NCI-H2081 (cell line): ENCODE results near the gene WSCD2.

Experiments used
- DNase-seq, 2 experiments: peaks; one replicate each; lab custom pipeline; 2025; lab: John Stamatoyannopoulos, UW

WSCD2 gene

GRCh38 chr12:108128221-108129016 is 669 bp upstream of the WSCD2 start:
- no peak for DNase-seq

- no peak for DNase-seq
Measured at GRCh38 chr12:108131035-108131434, 1.9 kb downstream of the WSCD2 start.

DNA sequence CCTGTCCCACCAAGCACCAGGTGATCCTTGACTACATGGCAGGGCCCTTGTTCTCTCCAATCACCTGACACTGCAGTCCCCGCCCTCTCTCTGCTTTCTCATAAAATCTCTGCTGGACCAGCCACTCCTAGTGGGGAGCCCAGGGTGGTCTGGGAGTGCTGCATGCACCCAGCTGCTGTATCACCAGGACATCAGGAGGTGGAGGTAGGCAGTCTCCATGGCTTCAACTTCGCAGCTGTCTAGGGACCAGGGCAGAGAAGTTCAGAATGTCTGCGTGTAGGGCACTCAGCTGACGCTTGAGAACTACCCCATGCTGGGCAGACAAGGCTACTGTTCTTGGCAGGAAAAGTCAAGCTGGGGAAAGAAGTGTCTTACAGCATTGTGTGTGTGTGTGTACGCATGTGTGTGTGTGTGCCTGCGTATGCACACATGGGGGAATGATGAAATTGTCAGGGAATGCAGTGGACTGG is 2.6 kb downstream of the WSCD2 start:
- DNase-seq: no peak

GRCh38 chr12:108133482-108133881 is 4.4 kb downstream of the WSCD2 start:
- no peak for DNase-seq

GRCh38 chr12:108134744-108135143 is 5.7 kb downstream of the WSCD2 start:
- no peak for DNase-seq

GRCh38 chr12:108135627-108136026 is 6.5 kb downstream of the WSCD2 start:
- DNase-seq: no peak

DNA sequence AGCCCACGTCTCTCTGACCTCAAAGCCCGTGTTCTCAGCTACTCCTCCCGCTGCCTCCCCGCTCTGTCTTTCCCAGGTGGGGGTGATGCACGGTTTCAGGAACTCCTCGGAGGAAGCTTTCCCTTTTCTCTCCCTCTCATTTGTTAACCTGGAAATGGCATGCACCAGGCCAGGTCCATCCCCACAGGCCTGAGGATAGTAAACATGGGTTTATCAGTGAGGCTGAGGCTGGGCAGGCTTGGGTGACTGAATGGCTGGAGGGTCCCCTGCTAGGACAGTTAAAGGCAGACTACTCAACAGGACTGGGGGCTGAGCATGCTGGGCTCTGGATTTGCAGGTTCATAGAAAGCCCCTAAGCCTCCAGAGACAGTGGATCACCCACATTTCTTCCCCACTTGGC is 7.6 kb downstream of the WSCD2 start:
- no peak for DNase-seq

DNA sequence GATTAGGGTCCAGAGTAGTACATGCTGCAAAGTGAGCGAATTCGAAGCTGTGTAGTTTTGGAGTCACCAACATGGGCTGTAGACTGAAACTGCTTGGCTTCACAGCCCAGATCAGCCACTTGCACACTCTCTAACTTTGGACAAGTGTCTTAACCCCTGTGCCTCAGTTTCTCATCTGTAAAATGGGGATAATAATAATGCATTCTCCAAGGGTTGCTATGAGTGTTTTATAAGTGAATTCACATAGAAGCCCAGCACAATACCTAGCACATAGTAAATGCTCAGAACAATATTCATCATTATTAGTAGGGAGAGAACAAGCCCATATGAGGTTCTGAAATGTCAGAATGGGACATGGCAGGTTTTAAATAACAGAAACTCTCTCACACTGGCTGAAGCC is 10.4 kb downstream of the WSCD2 start:
- DNase-seq: no peak

DNA sequence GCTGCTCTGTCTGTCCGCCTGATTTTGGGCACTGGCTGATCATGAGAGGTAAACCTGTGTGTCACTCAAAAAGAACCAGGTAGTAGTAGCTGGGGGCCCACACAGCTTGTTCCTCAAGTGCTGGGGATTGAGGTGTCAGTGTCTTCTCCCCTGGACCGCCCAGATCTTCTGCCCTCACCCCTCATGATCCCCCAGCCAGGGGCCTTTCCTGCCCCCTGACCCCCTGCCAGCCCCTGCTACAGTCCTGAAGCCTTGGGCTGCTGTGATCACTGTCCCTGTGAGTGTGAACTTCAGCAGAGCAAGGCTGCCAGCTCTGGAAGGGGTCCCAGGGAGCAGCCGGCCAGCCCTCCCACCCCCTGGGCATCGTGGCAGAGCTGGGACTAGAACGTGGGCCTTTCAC is 11.4 kb downstream of the WSCD2 start:
- DNase-seq: no peak

DNA sequence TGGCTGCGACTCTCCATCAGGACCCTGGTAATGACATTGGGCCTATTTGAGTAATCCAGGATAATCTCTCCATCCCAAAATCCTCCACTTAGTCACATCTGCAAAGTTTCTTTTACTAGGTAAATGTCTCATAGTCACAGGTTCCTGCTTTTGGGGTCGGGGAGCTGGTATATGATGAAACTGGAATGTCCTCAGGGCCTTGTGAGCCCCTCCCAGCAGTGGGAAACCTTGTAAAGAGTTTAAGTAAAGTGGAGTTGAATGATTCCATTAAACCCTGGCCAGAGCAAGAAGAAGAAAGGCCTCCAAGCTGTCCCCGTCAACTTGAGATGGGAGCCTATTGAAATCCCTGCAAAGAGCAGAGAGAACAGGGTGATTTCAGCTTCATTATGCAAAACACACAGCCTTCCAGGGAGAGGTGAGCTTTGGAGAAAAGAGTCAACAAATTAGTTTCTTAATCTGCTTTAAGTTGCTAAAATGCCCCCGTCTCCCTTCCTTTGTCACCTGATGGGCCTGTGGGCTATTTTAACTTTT is 12.6 kb downstream of the WSCD2 start:
- DNase-seq: no peak

GRCh38 chr12:108143144-108143543 is 14.1 kb downstream of the WSCD2 start:
- DNase-seq: no peak

- no peak for DNase-seq
Measured at GRCh38 chr12:108144080-108144479, 15.0 kb downstream of the WSCD2 start.

DNA sequence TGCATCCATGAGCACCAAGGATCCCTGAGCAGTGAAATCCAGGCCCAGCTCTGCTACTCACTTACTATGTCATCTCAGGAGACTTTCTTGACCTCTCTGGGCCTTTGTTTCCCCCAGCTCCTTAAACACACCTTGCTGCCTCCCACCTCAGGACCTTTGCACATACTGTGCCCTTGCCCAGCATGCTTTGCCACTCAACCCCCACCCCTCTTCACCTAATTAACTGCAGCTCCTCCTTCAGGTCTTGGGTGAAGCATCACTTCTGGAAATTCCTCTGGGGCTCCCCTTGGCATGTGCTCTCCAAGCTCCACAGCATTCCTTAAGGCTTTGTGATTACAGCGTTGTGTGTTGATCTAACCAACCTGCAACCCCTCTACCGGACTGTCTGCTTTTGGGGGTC is 15.9 kb downstream of the WSCD2 start:
- no peak for DNase-seq

DNA sequence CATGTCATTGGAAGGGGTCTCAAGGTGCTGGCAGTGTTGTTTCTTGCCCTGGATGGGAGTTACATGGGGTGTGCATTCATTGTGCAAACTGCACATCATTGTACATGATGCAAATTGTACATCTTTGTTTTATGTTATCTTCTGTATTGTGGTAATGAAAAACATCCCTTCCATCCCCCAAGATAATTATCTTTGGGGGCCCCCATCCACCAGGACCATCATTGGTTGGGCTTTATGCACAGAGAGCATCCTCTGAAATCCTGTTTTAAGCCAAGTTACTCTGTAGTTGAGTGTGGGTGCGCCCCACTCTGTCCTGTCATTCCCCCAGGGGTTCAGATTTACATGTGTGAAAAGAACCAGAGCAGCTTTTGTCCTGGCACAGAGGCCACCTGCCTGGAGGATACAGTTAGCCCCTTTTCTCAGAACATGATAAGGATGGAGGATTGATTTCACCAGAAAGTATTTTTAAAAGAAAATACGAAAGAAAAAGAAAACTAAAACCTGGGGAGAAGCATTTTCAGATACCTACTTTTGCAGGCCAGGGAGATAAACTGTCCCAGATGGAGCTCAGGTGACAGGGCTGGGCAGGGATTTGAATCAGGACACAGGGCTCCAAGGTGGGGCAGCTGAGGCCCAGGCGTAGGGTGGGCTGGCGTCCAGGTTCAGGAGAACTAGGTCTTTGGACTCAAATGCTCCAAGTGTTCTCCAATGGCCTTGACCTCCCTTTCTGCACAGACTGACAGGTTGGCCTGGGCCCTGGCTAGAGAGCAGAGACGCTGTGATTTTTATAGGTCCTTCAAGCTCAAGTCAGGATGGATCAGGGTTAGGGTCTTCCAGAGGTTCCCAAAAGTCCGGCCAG is 17.2 kb downstream of the WSCD2 start:
- DNase-seq: no peak

- no peak for DNase-seq
Measured at GRCh38 chr12:108147279-108147678, 18.2 kb downstream of the WSCD2 start.

GRCh38 chr12:108148521-108149074 is 19.5 kb downstream of the WSCD2 start:
- no peak for DNase-seq

GRCh38 chr12:108150436-108150835 is 21.3 kb downstream of the WSCD2 start:
- DNase-seq: no peak

- DNase-seq: no peak
Measured at GRCh38 chr12:108151533-108152169, 22.6 kb downstream of the WSCD2 start.

GRCh38 chr12:108152170-108152538 is 23.1 kb downstream of the WSCD2 start:
- no peak for DNase-seq

GRCh38 chr12:108156717-108157116 is 27.6 kb downstream of the WSCD2 start:
- no peak for DNase-seq

DNA sequence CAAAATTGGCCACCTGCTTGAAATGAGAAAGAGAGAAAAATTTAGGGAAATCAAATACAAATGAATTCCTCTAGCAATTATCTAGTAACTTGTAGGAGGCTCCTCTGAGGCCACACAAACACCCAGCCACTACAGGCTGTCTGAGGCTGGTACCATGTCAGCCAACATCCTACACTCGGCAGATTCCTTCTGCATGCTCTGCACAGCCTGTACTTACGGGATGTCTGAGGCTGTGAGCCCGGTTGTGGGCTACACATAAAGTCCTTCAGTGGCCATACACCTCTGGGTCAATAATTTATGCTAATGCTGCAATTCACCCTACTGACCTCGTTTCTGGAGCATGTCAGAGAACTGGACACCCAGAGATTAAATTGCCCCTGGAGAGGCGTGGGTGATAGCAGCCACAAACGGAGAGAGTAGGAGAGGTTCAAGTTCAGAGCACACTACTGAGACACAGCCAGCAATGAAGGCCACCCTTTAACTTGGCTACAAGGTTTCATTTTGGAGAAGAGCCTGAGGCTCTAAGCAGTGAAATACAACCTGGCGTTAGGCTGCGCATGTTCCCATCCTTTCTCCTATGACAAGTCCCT is 28.9 kb downstream of the WSCD2 start:
- DNase-seq: no peak

DNA sequence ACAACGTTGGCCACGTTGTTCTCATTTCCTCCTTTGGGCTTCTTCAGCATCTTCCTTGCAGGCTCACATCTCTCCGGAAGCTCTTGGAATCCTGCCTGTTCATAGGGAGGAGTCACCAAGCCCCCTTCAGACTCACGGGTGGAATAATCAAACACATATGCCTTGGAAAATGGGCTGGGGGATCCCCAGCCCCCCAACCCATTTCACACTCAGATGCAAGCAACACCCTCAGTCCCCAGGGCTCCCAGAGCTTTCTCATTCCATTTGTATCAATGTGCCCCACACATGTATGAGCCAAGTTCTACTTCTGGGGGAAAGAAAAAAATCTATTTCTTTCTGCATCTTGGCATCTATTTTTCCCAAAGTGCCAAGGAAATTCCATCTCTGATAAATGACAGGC is 33.1 kb downstream of the WSCD2 start:
- DNase-seq: no peak
